Thoracic aorta (tissue), 2 donors: ENCODE data around the gene AKT2. TPM values are rescaled to one million over a fixed set of nuclear protein-coding genes. Genes with fewer than 3 reads are reported as not detected.

Experiments used
- ATAC-seq: fragments of 150-250 bp; one replicate; pipeline ENCODE4 v1.8.0; 2017; ENCODE audit warnings: low read depth; ENCODE audit not compliant: insufficient number of reproducible peaks, low FRiP score
- DNase-seq: peaks from one replicate; pipeline ENCODE4 v3.0.0-alpha.2; 2020; ENCODE audit warnings: low spot score
- H3K27ac ChIP-seq, 2 donors: fragments of 200-600 bp; sonication (generic); 1 replicate in 1 of 2; 2 replicates in 1 of 2; pipeline ENCODE4 v1.5.1; 2016; ENCODE audit warnings: mild to moderate bottlenecking in 2 of 2, moderate library complexity in 2 of 2
- H3K27me3 ChIP-seq: fragments of 200-600 bp; sonication (generic); replicated peaks from 2 replicates; pipeline ENCODE4 v1.6.0; 2016; ENCODE audit warnings: mild to moderate bottlenecking; ENCODE audit not compliant: insufficient read depth
- H3K36me3 ChIP-seq: fragments of 200-600 bp; sonication (generic); one replicate; pipeline ENCODE4 v1.5.1; 2016
- H3K4me1 ChIP-seq, 2 donors: fragments of 200-600 bp; sonication (generic); 1 replicate in 1 of 2; 2 replicates in 1 of 2; pipeline versions ENCODE4 v1.5.1 to v1.6.0; 2016; ENCODE audit warnings: low read depth in 2 of 2, mild to moderate bottlenecking in 1 of 2; ENCODE audit not compliant: control insufficient read depth in 1 of 2
- H3K4me3 ChIP-seq: fragments of 200-600 bp; sonication (generic); 2 replicates; pipeline ENCODE4 v1.5.1; 2016; ENCODE audit warnings: mild to moderate bottlenecking
- H3K9me3 ChIP-seq: fragments of 200-600 bp; sonication (generic); 2 replicates; pipeline ENCODE4 v1.5.1; 2016
- total RNA-seq, 2 donors: library from RNA; depleted of rRNA; stranded (reverse); fragments of >200 nt; gene quantifications; one replicate each; pipeline versions ENCODE4 v1.1.0 to v1.2.3, GENCODE V29; 2016
- TF ChIP-seq, protein P1 (sequence below): fragments of 200-600 bp; sonication (generic); IDR thresholded peaks from one replicate; pipeline ENCODE4 v1.5.1; 2019; ENCODE audit warnings: antibody characterized with exemption

Gene AKT2
- total RNA-seq, 2 donors from 2014 or later = 94.5 to 138 TPM

DNA sequence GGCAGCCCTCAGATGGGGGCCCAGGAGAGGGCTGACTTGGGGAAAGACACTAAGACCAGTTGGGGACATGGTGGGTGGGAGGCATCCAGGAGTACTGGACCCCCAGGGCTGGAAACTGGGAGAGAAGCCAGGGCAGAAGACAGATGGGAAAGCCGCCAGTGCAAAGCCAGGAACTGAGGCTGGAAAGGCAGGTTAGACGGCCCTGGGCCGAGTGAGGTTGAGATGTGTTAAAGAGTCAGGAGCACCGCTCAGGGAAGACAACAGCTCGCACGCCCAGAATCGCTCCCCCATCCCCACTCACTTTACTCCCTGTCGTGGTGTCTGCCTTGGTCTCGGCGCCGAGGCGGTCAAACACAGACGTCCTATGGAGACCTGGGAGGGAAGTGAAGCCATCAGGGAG is 38.6 kb upstream of the AKT2 start:
- H3K36me3 ChIP-seq = peaks cover 72% of the 10 kb centered on the region

GRCh38 chr19:40322951-40323615 is 37.9 kb upstream of the AKT2 start:
- Histone ChIP-seq H3K4me3 (no peak overlapping the region), H3K36me3 (peaks cover 66% of the 10 kb centered on the region), H3K4me1 (no peaks in the 10 kb centered on the region), H3K9me3 (no peaks in the 10 kb centered on the region), H3K27me3 (no peaks in the 10 kb centered on the region), H3K27ac (no peak overlapping the region)
- TF ChIP-seq, protein P1, sequence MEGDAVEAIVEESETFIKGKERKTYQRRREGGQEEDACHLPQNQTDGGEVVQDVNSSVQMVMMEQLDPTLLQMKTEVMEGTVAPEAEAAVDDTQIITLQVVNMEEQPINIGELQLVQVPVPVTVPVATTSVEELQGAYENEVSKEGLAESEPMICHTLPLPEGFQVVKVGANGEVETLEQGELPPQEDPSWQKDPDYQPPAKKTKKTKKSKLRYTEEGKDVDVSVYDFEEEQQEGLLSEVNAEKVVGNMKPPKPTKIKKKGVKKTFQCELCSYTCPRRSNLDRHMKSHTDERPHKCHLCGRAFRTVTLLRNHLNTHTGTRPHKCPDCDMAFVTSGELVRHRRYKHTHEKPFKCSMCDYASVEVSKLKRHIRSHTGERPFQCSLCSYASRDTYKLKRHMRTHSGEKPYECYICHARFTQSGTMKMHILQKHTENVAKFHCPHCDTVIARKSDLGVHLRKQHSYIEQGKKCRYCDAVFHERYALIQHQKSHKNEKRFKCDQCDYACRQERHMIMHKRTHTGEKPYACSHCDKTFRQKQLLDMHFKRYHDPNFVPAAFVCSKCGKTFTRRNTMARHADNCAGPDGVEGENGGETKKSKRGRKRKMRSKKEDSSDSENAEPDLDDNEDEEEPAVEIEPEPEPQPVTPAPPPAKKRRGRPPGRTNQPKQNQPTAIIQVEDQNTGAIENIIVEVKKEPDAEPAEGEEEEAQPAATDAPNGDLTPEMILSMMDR = no peak
- ATAC-seq (no peak), DNase-seq (no peak)

More for the DNA sequence above, 38.6 kb upstream of the AKT2 start:
- Histone ChIP-seq H3K9me3 (no peaks in the 10 kb centered on the region), H3K27me3 (no peaks in the 10 kb centered on the region), H3K4me3 (no peak overlapping the region), H3K4me1 (no peaks in the 10 kb centered on the region), H3K27ac (no peak overlapping the region)
- no peak for DNase-seq
- ATAC-seq = no peak
- TF ChIP-seq, protein P1 = no peak

DNA sequence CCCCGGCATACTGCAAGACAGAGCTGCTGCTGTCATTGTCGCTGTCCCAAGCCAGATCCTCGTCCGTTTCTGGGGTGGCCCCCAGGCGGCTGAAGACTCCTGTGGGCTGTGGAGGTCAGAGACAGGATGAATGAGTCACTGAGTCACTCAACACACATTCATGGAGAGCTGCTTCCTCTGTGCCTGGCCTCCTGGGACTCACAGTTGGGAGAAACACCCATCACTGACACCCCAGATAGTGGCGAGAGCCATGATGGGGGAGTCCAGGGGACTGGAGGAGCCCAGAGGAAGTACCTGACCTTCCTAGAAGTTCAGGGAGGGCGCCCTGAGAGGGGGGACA is 37.1 kb upstream of the AKT2 start:
- ATAC-seq = no peak
- peaks cover 57% of the 10 kb centered on the region for H3K36me3 ChIP-seq
- no peaks in the 10 kb centered on the region for H3K9me3 ChIP-seq
- DNase-seq = no peak
- H3K27me3 ChIP-seq = no peaks in the 10 kb centered on the region
- TF ChIP-seq, protein P1 = no peak
- no peak overlapping the region for H3K4me3 ChIP-seq
- H3K27ac ChIP-seq = no peak overlapping the region
- H3K4me1 ChIP-seq = no peaks in the 10 kb centered on the region

GRCh38 chr19:40321566-40322270 is 36.6 kb upstream of the AKT2 start:
- DNase-seq = no peak
- peaks cover 57% of the 10 kb centered on the region for H3K36me3 ChIP-seq
- no peaks in the 10 kb centered on the region for H3K9me3 ChIP-seq
- TF ChIP-seq, protein P1 = no peak
- no peak overlapping the region for H3K27ac ChIP-seq
- H3K27me3 ChIP-seq = no peaks in the 10 kb centered on the region
- no peak for ATAC-seq
- no peaks in the 10 kb centered on the region for H3K4me1 ChIP-seq
- no peak overlapping the region for H3K4me3 ChIP-seq

- H3K4me1 ChIP-seq = peaks cover 0 to under 1% of the 10 kb centered on the region in 2 donors
- H3K27ac ChIP-seq = no peak overlapping the region
- H3K36me3 ChIP-seq = peaks cover 51% of the 10 kb centered on the region
- H3K4me3 ChIP-seq = no peak overlapping the region
- TF ChIP-seq, protein P1 = no peak
- H3K27me3 ChIP-seq = no peaks in the 10 kb centered on the region
- H3K9me3 ChIP-seq = no peaks in the 10 kb centered on the region
- ATAC-seq = no peak
- no peak for DNase-seq
Measured at GRCh38 chr19:40321076-40321475, 35.9 kb upstream of the AKT2 start.
